Neural cell (in vitro differentiated cells): ENCODE results near the gene CD14.

ENCODE experiments used
- CTCF ChIP-seq: fragments of 450-650 bp; IDR thresholded peaks from 2 replicates; pipeline ENCODE4 v1.5.1; 2014; ENCODE audit warnings: antibody characterized with exemption, mild to moderate bottlenecking, moderate library complexity; ENCODE audit not compliant: poor library complexity, severe bottlenecking
- EP300 ChIP-seq: fragments of 450-650 bp; conservative IDR thresholded peaks from 2 replicates; pipeline ENCODE4 v1.6.1; 2014; ENCODE audit warnings: antibody characterized with exemption, mild to moderate bottlenecking, moderate library complexity; ENCODE audit not compliant: poor library complexity, severe bottlenecking
- POLR2AphosphoS5 ChIP-seq: IDR thresholded peaks from 2 replicates; pipeline ENCODE4 v1.6.1; 2012

- no peak for TF ChIP-seq CTCF
- TF ChIP-seq EP300, result no peak
- TF ChIP-seq POLR2AphosphoS5, result no peak
Measured at GRCh38 chr5:140642718-140643117, 9.7 kb upstream of the CD14 start.
